IPS-15b (cell line): ENCODE data around the gene ABCE1.
"Not testable (repeated sequence)": the region's sequence is repeated elsewhere in the genome, so short reads cannot be mapped to it uniquely, and the experiment has no call there.

ENCODE experiments used
- H3K27me3 ChIP-seq: one replicate; pipeline ENCODE4 v1.6.1; 2013; ENCODE audit warnings: low read length; ENCODE audit not compliant: control insufficient read depth, insufficient read depth
- H3K36me3 ChIP-seq: one replicate; pipeline ENCODE4 v1.6.1; 2013; ENCODE audit warnings: low read length; ENCODE audit not compliant: control insufficient read depth, insufficient read depth
- H3K4me1 ChIP-seq: one replicate; pipeline ENCODE4 v1.6.1; 2013; ENCODE audit warnings: mild to moderate bottlenecking, low read length; ENCODE audit not compliant: control insufficient read depth, insufficient read depth
- H3K4me3 ChIP-seq: one replicate; pipeline ENCODE4 v1.5.1; 2013; ENCODE audit warnings: low read depth, low read length
- H3K9ac ChIP-seq: one replicate; pipeline ENCODE4 v1.6.1; 2013; ENCODE audit warnings: low read depth, mild to moderate bottlenecking, low read length
- H3K9me3 ChIP-seq: one replicate; pipeline ENCODE4 v1.6.1; 2013; ENCODE audit warnings: mild to moderate bottlenecking, low read length; ENCODE audit not compliant: control insufficient read depth, insufficient read depth

ABCE1 gene

GRCh38 chr4:145107126-145107525 is 9.0 kb downstream of the ABCE1 start:
- no peaks in the 10 kb centered on the region for H3K36me3 ChIP-seq
- H3K9ac ChIP-seq: no peak overlapping the region
- H3K4me1 ChIP-seq: no peaks in the 10 kb centered on the region
- H3K9me3 ChIP-seq: no peaks in the 10 kb centered on the region
- H3K4me3 ChIP-seq: no peak overlapping the region
- no peaks in the 10 kb centered on the region for H3K27me3 ChIP-seq

DNA sequence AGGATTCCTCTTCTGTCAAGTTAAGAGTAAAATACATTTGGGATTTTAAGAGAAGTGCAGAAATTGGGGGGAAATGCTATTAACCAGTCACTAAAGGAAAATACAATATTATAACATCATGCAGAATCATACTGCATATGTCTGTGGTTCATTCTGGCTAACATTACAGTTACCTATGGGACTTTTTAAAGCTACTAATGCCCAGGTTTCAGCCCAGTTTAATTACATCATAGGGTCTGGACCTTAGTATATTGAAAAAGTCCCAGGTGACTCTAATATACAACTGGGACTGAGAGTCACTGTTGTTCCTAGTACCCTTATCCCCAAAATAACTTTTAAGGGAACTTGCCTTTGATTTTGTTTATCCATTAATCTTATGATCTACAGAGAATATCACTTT is 10.0 kb downstream of the ABCE1 start:
- H3K4me3 ChIP-seq: no peak overlapping the region
- H3K9ac ChIP-seq: no peak overlapping the region
- no peaks in the 10 kb centered on the region for H3K36me3 ChIP-seq
- no peaks in the 10 kb centered on the region for H3K9me3 ChIP-seq
- no peaks in the 10 kb centered on the region for H3K27me3 ChIP-seq
- no peaks in the 10 kb centered on the region for H3K4me1 ChIP-seq

GRCh38 chr4:145125396-145125795 is 27.3 kb downstream of the ABCE1 start:
- Histone ChIP-seq H3K4me3 (no peak overlapping the region), H3K27me3 (no peaks in the 10 kb centered on the region), H3K4me1 (no peaks in the 10 kb centered on the region), H3K9ac (no peak overlapping the region), H3K9me3 (no peaks in the 10 kb centered on the region), H3K36me3 (peaks cover 8% of the 10 kb centered on the region)

DNA sequence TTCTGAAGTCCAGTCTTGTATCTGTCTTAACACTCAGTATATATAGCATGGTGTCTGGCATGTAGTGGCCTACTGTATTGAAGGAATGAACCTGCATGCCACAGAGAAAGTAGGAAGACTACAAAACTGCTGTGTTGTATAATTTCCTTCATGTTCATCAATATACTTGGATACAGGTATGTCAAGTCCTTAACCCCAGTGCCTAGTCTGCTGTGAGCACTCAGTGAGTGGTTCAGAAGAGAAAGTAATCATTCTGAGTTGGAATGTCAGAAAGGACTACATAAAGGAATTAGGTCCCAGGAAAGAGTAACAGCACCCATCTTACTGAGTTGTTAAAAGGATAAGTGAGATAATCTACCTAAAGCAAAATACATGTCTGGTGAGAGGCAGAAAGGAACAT is 32.0 kb downstream of the ABCE1 start:
- Histone ChIP-seq H3K9ac (no peak overlapping the region), H3K36me3 (no peaks in the 10 kb centered on the region), H3K4me1 (no peaks in the 10 kb centered on the region), H3K27me3 (no peaks in the 10 kb centered on the region), H3K9me3 (no peaks in the 10 kb centered on the region), H3K4me3 (no peak overlapping the region)

DNA sequence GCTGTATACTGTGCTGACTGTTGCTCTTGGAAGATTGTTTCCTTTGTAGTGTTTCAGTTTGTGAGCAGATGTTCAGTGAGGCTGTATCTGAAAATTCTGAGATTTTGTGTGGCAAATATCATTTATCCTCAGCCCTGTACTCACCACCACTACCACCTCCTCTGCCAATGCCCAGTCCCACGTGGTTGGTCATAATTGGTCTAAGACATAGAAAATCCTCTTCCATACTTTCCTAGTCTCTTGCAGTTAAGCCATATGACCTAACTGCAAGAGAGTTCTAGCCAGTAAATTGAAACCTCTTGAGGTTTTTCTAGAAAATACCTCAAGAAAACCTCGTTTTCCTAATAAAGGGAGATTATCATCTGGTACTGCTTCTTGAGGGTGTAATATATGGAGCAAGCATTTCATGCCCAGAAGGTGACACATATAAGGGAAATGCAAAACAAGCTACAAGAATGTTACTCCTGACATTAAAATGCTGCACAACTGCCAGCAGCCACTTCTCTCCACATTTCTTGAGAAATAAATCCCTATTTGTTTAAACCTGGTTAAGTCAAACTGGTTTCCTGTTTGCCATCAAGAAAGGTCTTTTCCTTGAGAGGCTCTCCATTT is 32.8 kb downstream of the ABCE1 start:
- no peaks in the 10 kb centered on the region for H3K9me3 ChIP-seq
- no peak overlapping the region for H3K4me3 ChIP-seq
- no peaks in the 10 kb centered on the region for H3K36me3 ChIP-seq
- H3K27me3 ChIP-seq: no peaks in the 10 kb centered on the region
- H3K9ac ChIP-seq: no peak overlapping the region
- no peaks in the 10 kb centered on the region for H3K4me1 ChIP-seq

GRCh38 chr4:145131848-145132247 is 33.7 kb downstream of the ABCE1 start:
- Histone ChIP-seq H3K9me3 (no peaks in the 10 kb centered on the region), H3K9ac (no peak overlapping the region), H3K4me3 (no peak overlapping the region), H3K27me3 (no peaks in the 10 kb centered on the region), H3K4me1 (no peaks in the 10 kb centered on the region), H3K36me3 (no peaks in the 10 kb centered on the region)

GRCh38 chr4:145132511-145133098 is 34.5 kb downstream of the ABCE1 start:
- Histone ChIP-seq H3K4me3 (no peak overlapping the region), H3K36me3 (no peaks in the 10 kb centered on the region), H3K9me3 (no peaks in the 10 kb centered on the region), H3K4me1 (no peaks in the 10 kb centered on the region), H3K9ac (no peak overlapping the region), H3K27me3 (no peaks in the 10 kb centered on the region)

DNA sequence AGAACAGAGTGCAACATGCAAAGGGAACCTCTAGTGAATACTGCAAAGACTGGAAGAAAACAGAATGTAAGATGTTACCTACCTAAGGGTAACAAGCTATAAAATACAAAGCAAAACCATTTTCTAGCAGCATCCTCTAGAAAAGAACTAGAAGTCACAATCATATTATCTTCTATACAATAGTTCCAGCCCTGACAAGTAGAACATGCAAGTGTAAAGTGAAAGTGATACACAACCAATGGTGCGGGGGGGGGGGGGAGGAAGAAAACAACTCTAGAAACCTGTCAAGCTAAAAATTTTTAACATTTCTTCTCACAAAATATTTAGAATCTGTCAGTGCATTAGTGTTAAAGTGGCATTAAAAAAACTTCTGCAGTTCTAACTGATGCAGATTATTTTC is 38.1 kb downstream of the ABCE1 start:
- not testable (repeated sequence) for H3K9ac ChIP-seq, H3K36me3 ChIP-seq

DNA sequence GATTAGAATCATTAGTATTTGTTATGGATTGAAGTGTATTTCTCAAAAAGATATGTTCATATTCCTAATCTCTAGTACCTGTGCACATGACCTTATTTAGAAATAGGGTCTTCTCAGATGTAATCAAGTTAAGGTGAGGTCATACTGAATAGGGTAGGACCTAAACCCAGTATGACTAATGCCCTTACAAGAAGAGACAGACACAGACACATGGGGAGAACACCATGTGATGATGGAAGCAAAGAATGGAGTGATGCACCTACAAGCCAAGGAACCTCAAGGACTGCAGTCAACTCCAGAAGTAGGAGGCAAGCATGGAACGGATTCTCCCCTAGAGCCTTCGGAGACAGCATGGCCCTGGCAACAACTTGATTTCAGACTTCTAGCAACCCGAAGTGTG is 50.9 kb downstream of the ABCE1 start:
- no peak overlapping the region for H3K4me3 ChIP-seq

More for the DNA sequence above, 38.1 kb downstream of the ABCE1 start:
- not testable (repeated sequence) for H3K27me3 ChIP-seq, H3K4me3 ChIP-seq, H3K4me1 ChIP-seq, H3K9me3 ChIP-seq

GRCh38 chr4:145153181-145153903 is 55.2 kb downstream of the ABCE1 start:
- no peaks in the 10 kb centered on the region for H3K27me3 ChIP-seq
- no peaks in the 10 kb centered on the region for H3K9me3 ChIP-seq
- no peak overlapping the region for H3K9ac ChIP-seq
- H3K4me3 ChIP-seq: no peak overlapping the region
- H3K4me1 ChIP-seq: no peaks in the 10 kb centered on the region
- H3K36me3 ChIP-seq: no peaks in the 10 kb centered on the region

More for the DNA sequence above, 50.9 kb downstream of the ABCE1 start:
- no peaks in the 10 kb centered on the region for H3K9me3 ChIP-seq
- no peaks in the 10 kb centered on the region for H3K27me3 ChIP-seq
- H3K4me1 ChIP-seq: no peaks in the 10 kb centered on the region
- peaks cover 2% of the 10 kb centered on the region for H3K36me3 ChIP-seq
- H3K9ac ChIP-seq: no peak overlapping the region

DNA sequence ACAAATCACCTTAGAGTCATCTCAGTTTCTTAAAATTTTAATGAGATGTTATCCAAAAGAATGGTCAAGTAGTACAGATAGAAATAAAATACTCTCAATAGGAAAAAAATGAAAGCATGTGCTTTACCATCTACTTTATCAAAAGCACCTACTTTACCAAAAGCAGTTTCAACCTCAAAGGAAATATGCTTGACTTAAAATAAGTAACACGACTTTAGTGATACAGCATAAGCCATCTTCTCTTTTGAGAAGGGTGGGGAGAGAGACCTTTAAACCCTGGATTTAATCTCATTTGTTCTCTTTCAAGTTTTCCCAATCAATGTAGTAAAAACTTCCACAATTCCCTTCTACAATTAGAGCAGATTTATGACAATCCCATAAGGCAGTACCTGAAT is 55.8 kb downstream of the ABCE1 start:
- Histone ChIP-seq H3K27me3 (no peaks in the 10 kb centered on the region), H3K9ac (no peak overlapping the region), H3K9me3 (no peaks in the 10 kb centered on the region), H3K36me3 (peaks cover 2% of the 10 kb centered on the region), H3K4me3 (no peak overlapping the region), H3K4me1 (no peaks in the 10 kb centered on the region)

GRCh38 chr4:145154573-145154972 is 56.5 kb downstream of the ABCE1 start:
- Histone ChIP-seq H3K4me1 (no peaks in the 10 kb centered on the region), H3K36me3 (peaks cover 3% of the 10 kb centered on the region), H3K9ac (no peak overlapping the region), H3K9me3 (no peaks in the 10 kb centered on the region), H3K4me3 (no peak overlapping the region), H3K27me3 (no peaks in the 10 kb centered on the region)
